Measurements from ENCODE around the gene TMEM238L. TPM values are rescaled to one million over a fixed set of nuclear protein-coding genes. Genes with fewer than 3 reads are reported as not detected.

Gene TMEM238L
- total and polyA plus RNA-seq, 9 of the 15 experiments (the other 6 are each of a cell fraction or from before 2014, with no cell fraction given): not detected

GRCh38 chr17:10757067-10757466 is 46.8 kb downstream of the TMEM238L start:
- ATAC-seq (no peak), DNase-seq (ENCODE audit: extremely low read depth in 1 of 4, low spot score in 3 of 4) (no peak), FAIRE-seq (no peak)
- ChIA-PET POLR2A (no interaction called here), CTCF (ENCODE audit: low intra/inter-chr PET ratio) (no interaction called here)
- H2AFZ ChIP-seq (ENCODE audit: low read depth, low read length): no peak overlapping the region
- no peaks in the 10 kb centered on the region for H3K79me2 ChIP-seq (ENCODE audit: control insufficient read depth, insufficient read depth, low read length)
- no peaks in the 10 kb centered on the region for H3K9me3 ChIP-seq (replicated peaks; ENCODE audit: control insufficient read depth, insufficient read depth, low read depth, low read length)
- BruUV-seq (replicated peaks): no TSS peak
- H3K36me3 ChIP-seq (ENCODE audit: control insufficient read depth, insufficient read depth, low read length): no peaks in the 10 kb centered on the region
- no peak overlapping the region for H3K9ac ChIP-seq (ENCODE audit: insufficient read depth in 1 of 2, low read depth in 2 of 2, low read length in 2 of 2)
- no peaks in the 10 kb centered on the region for H3K9me1 ChIP-seq (ENCODE audit: control insufficient read depth, insufficient read depth, low read length)
- H3K27ac ChIP-seq (ENCODE audit: extremely low read depth, low read depth, low read length): no peak overlapping the region
- H3K27me3 ChIP-seq (ENCODE audit: control insufficient read depth in 2 of 2, insufficient read depth in 2 of 2, low read length in 2 of 2): peaks cover 3 to 22% of the 10 kb centered on the region in 2 experiments; a peak in 3 of 5 replicates
- no peak overlapping the region for H3K4me3 ChIP-seq
- no peak for TF ChIP-seq ZNF589 (CRISPR knock-in tag; IDR thresholded peaks at IDR 0.05; ENCODE audit: low read depth)
- no peak for TF ChIP-seq RBM17 (IDR thresholded peaks at IDR 0.05; ENCODE audit: borderline replicate concordance, low read depth, low read length)
- TF ChIP-seq CBFA2T2 (conservative IDR thresholded peaks at IDR 0.05): no peak
- no peak for TF ChIP-seq TAF15 (IDR thresholded peaks at IDR 0.05; ENCODE audit: low read depth, low read length)
- no peak for TF ChIP-seq ZNF431 (CRISPR knock-in tag; IDR thresholded peaks at IDR 0.05)
- TF ChIP-seq NR2F6 (CRISPR knock-in tag; IDR thresholded peaks at IDR 0.05): no peak
- TF ChIP-seq ILF3 (IDR thresholded peaks at IDR 0.05; ENCODE audit: borderline replicate concordance): no peak
- no peak for TF ChIP-seq ZNF512 (tag; IDR thresholded peaks at IDR 0.05)
- no peak for TF ChIP-seq ZNF76 (CRISPR knock-in tag; IDR thresholded peaks at IDR 0.05; ENCODE audit: borderline replicate concordance)
- no peak for TF ChIP-seq ARHGAP35 (IDR thresholded peaks at IDR 0.05; ENCODE audit: partially characterized antibody)
- no peak for TF ChIP-seq PTTG1 (tag; IDR thresholded peaks at IDR 0.05; ENCODE audit: low read depth)
- no peak for TF ChIP-seq PYGO2 (tag; IDR thresholded peaks at IDR 0.05)
- TF ChIP-seq TAL1 (IDR thresholded peaks at IDR 0.05): no peak
- no peaks in the 10 kb centered on the region for H3K4me1 ChIP-seq (replicated peaks in 1 of 2; ENCODE audit: control insufficient read depth in 2 of 2, insufficient read depth in 2 of 2, low read length in 2 of 2)
- in situ Hi-C loops (cut with MboI): no loop called here
- intact Hi-C loops (cut with micrococcal nuclease): no loop called here
- peaks cover 6% of the 10 kb centered on the region; the same call in 1 of the 2 replicates for H4K20me1 ChIP-seq (replicated peaks; ENCODE audit: control insufficient read depth, insufficient read depth, low read length)
- 0% methylated on average over 4 of the region's 6 CpGs for WGBS (ENCODE audit: insufficient coverage, low coverage, missing lambda C conversion rate)
- no peak overlapping the region for H3K4me2 ChIP-seq (ENCODE audit: insufficient read depth, low read length)

All from K562 (cell line).